ENCODE measurements around the gene PKDREJ. TPM values are rescaled to one million over a fixed set of nuclear protein-coding genes. Genes with fewer than 3 reads are reported as not detected.

PKDREJ gene
- polyA plus RNA-seq, 1 donor (not counting 4 experiments of a cell fraction or from before 2014, with no cell fraction given): 0.01 TPM

DNA sequence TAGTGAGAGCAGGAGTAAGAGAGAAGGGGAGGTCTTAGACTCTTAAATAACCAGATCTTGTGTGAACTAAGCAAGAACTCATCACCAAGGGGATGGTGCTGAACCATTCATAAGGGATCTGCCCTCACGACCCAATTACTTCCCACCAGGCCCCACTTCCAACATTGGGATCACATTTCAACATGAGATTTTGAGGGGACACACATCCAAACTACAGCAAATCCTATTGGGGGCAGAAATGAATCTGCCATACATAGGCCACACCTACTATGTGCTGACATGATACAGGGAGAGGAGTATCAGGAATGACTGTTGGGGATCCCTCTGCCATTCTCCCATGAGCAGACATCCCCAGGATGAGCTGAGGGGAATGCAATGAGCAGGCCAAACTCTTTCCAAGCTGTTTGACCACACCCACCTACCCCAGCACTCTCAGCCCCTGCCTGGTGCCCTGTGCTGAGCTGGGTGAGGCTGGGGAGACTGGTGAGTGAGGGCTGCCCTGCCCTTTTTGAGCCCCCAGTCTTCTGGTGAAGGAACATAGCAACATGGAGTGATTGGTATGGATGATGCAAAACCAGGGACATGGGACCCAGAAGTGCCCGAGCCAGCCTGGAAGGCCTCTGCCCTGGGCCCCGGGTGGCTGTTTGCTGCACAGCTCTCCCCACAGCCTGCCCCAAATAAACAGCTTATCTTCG, 32.3 kb upstream of the PKDREJ start:
- Histone ChIP-seq H3K27ac (ENCODE audit: control insufficient read depth, insufficient read depth, low read length) (no peak overlapping the region), H2AFZ (ENCODE audit: control insufficient read depth, low read length) (no peak overlapping the region)

DNA sequence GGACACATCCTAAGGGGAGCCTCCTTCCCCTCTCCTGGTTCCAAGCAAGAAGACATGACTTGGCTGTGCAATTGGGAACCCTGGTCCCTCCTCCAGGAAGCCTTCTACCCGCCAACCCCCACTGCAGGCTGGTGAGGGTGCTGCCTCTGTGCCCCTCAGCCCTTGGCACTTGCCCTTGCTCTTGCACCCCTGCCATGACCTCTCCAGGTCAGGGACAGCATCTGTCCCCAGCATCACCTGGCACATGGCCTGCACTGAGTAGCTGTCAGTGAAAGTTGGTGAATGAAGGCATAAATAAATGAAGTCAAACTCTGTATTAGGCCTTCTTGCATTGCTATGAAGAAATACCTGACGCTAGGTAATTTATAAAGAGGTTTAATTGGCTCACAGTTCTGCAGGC, 31.6 kb upstream of the PKDREJ start:
- Histone ChIP-seq H2AFZ (ENCODE audit: control insufficient read depth, low read length) (no peak overlapping the region), H3K4me2 (ENCODE audit: control insufficient read depth, extremely low read depth, insufficient read depth, low read depth, low read length) (no peak overlapping the region), H3K36me3 (ENCODE audit: control insufficient read depth in 2 of 2, extremely low read depth in 1 of 2, insufficient read depth in 2 of 2, low read length in 2 of 2) (peaks cover 8 to 13% of the 10 kb centered on the region in 2 experiments), H3K9me1 (ENCODE audit: control insufficient read depth, extremely low read depth, insufficient read depth, low read length) (no peaks in the 10 kb centered on the region), H3K4me3 (ENCODE audit: control insufficient read depth in 2 of 3, extremely low read depth in 1 of 3, insufficient read depth in 2 of 3, low read depth in 1 of 3, low read length in 3 of 3) (no peak overlapping the region), H3K9ac (ENCODE audit: control insufficient read depth, extremely low read depth, insufficient read depth, low read length) (no peak overlapping the region), H3K4me1 (ENCODE audit: control insufficient read depth, extremely low read depth, insufficient read depth, low read length) (peaks cover 14% of the 10 kb centered on the region), H3K27ac (ENCODE audit: control insufficient read depth, insufficient read depth, low read length) (no peak overlapping the region), H4K20me1 (ENCODE audit: control insufficient read depth, extremely low read depth, insufficient read depth, low read length) (no peaks in the 10 kb centered on the region), H3K79me2 (ENCODE audit: control insufficient read depth, insufficient read depth, low read length) (peaks cover 17% of the 10 kb centered on the region), H3K27me3 (ENCODE audit: control insufficient read depth, extremely low read depth, insufficient read depth, low read length) (peaks cover 4% of the 10 kb centered on the region), H3K9me3 (ENCODE audit: control insufficient read depth, low read depth, low read length) (no peaks in the 10 kb centered on the region)
- FAIRE-seq: no peak
- no peak for DNase-seq (ENCODE audit: low read depth, low spot score)
- dilution Hi-C loops (cut with MboI; ENCODE audit: extremely low pct_ligation_motif_present, low sequenced_read_pairs): no loop called here
- TF ChIP-seq, protein P1, sequence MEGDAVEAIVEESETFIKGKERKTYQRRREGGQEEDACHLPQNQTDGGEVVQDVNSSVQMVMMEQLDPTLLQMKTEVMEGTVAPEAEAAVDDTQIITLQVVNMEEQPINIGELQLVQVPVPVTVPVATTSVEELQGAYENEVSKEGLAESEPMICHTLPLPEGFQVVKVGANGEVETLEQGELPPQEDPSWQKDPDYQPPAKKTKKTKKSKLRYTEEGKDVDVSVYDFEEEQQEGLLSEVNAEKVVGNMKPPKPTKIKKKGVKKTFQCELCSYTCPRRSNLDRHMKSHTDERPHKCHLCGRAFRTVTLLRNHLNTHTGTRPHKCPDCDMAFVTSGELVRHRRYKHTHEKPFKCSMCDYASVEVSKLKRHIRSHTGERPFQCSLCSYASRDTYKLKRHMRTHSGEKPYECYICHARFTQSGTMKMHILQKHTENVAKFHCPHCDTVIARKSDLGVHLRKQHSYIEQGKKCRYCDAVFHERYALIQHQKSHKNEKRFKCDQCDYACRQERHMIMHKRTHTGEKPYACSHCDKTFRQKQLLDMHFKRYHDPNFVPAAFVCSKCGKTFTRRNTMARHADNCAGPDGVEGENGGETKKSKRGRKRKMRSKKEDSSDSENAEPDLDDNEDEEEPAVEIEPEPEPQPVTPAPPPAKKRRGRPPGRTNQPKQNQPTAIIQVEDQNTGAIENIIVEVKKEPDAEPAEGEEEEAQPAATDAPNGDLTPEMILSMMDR (optimal IDR thresholded peaks at IDR 0.05 in 1 of 3, IDR thresholded peaks at IDR 0.05 in 1 of 3, conservative IDR thresholded peaks at IDR 0.05 in 1 of 3; ENCODE audit: extremely low read depth in 1 of 3, insufficient read depth in 2 of 3, low read length in 3 of 3): no peak
- TF ChIP-seq EZH2 (IDR thresholded peaks at IDR 0.05; ENCODE audit: low read length): no peak

More for the DNA sequence above, 32.3 kb upstream of the PKDREJ start:
- peak overlapping the region in 1 of 3 experiments; percentile 91 for H3K4me3 ChIP-seq (ENCODE audit: control insufficient read depth in 2 of 3, extremely low read depth in 1 of 3, insufficient read depth in 2 of 3, low read depth in 1 of 3, low read length in 3 of 3)
- peaks cover 8 to 17% of the 10 kb centered on the region in 2 experiments for H3K36me3 ChIP-seq (ENCODE audit: control insufficient read depth in 2 of 2, extremely low read depth in 1 of 2, insufficient read depth in 2 of 2, low read length in 2 of 2)
- H3K27me3 ChIP-seq (ENCODE audit: control insufficient read depth, extremely low read depth, insufficient read depth, low read length): peaks cover 1% of the 10 kb centered on the region
- no peaks in the 10 kb centered on the region for H3K9me1 ChIP-seq (ENCODE audit: control insufficient read depth, extremely low read depth, insufficient read depth, low read length)
- peaks cover 13% of the 10 kb centered on the region for H3K4me1 ChIP-seq (ENCODE audit: control insufficient read depth, extremely low read depth, insufficient read depth, low read length)
- dilution Hi-C loops (cut with MboI; ENCODE audit: extremely low pct_ligation_motif_present, low sequenced_read_pairs): no loop called here
- DNase-seq (ENCODE audit: low read depth, low spot score) (no peak), FAIRE-seq (no peak)
- H3K9ac ChIP-seq (ENCODE audit: control insufficient read depth, extremely low read depth, insufficient read depth, low read length): no peak overlapping the region
- H3K79me2 ChIP-seq (ENCODE audit: control insufficient read depth, insufficient read depth, low read length): peaks cover 19% of the 10 kb centered on the region
- H3K4me2 ChIP-seq (ENCODE audit: control insufficient read depth, extremely low read depth, insufficient read depth, low read depth, low read length): peak overlapping the region; percentile 98
- no peaks in the 10 kb centered on the region for H3K9me3 ChIP-seq (ENCODE audit: control insufficient read depth, low read depth, low read length)
- H4K20me1 ChIP-seq (ENCODE audit: control insufficient read depth, extremely low read depth, insufficient read depth, low read length): no peaks in the 10 kb centered on the region
- TF ChIP-seq EZH2 (IDR thresholded peaks at IDR 0.05; ENCODE audit: low read length): no peak
- TF ChIP-seq, protein P1 (optimal IDR thresholded peaks at IDR 0.05 in 1 of 3, IDR thresholded peaks at IDR 0.05 in 1 of 3, conservative IDR thresholded peaks at IDR 0.05 in 1 of 3; ENCODE audit: extremely low read depth in 1 of 3, insufficient read depth in 2 of 3, low read length in 3 of 3): no peak

All from keratinocyte (primary cell).